Fibroblast of lung (primary cell): ENCODE results near the gene MUC13.

Source experiments
- CTCF ChIP-seq, 2 donors: IDR thresholded peaks in 1 of 2; conservative IDR thresholded peaks in 1 of 2; 1 replicate in 1 of 2; 2 replicates in 1 of 2; pipeline ENCODE4 v1.5.1; 2011 to 2012; ENCODE audit warnings: low read length in 2 of 2, control low read depth in 1 of 2, inconsistent platforms in 1 of 2, low read depth in 1 of 2, mild to moderate bottlenecking in 1 of 2
- EZH2 ChIP-seq: IDR thresholded peaks from 2 replicates; pipeline ENCODE4 v1.5.1; 2012; ENCODE audit warnings: low read length, control low read depth, mild to moderate bottlenecking; ENCODE audit errors: missing control alignments

- TF ChIP-seq CTCF (conservative IDR thresholded peaks at IDR 0.05 in 1 of 2, IDR thresholded peaks at IDR 0.05 in 1 of 2; ENCODE audit: low read depth in 1 of 2, low read length in 2 of 2) (no peak), EZH2 (no peak)
Observed at GRCh38 chr3:124978627-124979026, 44.1 kb upstream of the MUC13 start.
